ENCODE measurements around the gene SOX3.

GRCh38 chrX:140467211-140467610 lies 37.7 kb downstream of the SOX3 start:
- TF ChIP-seq CTCF (IDR thresholded peaks at IDR 0.05) (no peak), POLR2A (IDR thresholded peaks at IDR 0.05) (no peak)

Data from right lobe of liver (tissue), 4 donors.